HuH-7.5 (cell line): ENCODE data around the gene KCNQ2.

Experiments
- DNase-seq: peaks from one replicate; pipeline ENCODE4 v3.0.0; 2011; ENCODE audit warnings: low spot score

KCNQ2 gene

DNA sequence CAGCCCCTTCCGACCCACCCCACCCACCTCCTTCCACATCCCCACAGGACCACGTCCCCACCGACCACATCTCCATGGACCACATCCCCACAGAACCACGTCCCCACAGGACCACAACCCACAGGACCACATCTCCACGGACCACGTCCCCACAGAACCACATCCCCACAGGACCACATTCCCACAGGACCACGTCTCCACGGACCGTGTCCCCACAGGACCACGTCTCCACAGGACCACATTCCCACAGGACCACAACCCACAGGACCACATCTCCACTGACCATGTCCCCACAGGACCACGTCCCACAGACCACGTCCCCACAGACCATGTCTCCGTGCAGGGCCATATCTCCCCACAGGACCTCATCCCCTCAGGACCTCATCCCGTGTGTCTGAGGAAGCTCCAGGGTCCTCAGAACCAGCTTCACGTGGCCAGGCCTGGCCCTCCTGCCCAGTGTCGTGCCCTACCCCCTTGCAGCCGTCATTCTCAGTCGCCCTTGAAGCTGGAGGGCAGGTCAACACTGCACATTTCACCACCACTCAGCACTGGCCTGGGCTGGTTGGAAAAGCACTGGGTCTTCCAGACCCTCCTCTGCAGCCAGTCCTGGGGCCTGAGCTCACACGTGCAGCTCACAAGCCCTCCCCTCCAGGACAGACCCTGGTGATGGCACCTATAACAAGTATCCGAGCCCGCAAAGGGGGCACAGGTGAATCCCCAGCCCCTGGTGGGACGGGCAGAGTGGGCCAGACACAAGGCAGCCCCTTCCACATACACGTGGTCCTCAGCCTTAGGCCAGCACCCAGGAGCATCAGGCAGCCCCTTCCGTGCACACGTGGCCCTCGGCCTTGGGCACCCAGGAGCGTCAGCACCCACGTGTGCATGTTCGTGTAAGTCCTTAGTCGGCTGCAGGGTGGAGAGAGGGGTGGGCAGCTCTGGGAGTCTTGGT is 115.2 kb downstream of the KCNQ2 start:
- no peak for DNase-seq

DNA sequence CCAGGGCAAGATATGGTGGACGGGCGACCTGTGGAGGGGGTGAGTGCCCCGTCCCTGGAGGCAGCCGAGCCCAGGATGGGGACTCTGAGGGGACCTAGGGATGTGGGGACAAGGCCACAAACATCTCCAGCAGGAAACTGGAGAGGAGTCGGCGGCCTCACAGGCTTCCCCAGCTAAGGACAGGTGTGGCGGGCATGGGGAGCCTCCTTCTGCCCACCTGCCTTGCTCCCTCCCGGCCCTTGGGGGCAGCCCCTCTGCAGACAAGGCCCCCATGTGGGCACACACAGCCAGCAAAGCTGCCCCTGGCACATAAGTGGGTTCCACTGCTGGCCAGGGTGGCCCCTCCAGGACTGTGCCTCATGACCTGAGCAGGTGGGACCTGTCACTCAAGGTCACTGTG is 115.9 kb downstream of the KCNQ2 start:
- no peak for DNase-seq

DNA sequence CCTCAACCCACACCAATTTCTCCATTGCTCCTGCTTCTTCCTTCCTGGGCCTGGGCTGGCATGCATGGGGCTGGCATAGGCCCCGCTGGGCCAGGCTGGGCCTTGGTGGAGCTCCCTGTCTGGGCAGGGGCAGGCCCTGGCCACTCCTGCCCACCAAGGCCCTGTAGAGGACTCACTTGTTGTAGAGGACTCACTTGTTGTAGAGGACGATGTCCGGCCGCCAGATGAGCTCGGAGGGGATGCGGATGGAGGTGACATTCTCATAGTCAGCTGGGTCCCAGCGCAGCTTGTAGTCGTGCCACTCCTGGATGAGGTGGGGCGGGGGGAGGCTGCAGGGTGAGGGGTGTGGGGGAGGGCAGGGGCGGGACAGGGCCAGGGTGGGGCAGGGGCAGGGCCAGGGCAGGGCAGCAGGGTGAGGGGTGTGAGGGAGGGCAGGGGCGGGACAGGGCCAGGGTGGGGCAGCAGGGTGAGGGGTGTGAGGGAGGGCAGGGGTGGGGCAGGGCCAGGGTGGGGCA is 116.6 kb downstream of the KCNQ2 start:
- DNase-seq = no peak

GRCh38 chr20:63354636-63355350 is 117.7 kb downstream of the KCNQ2 start:
- no peak for DNase-seq

- no peak for DNase-seq
These were observed 119.6 kb downstream of the KCNQ2 start for GRCh38 chr20:63352811-63353221.

GRCh38 chr20:63351811-63352591 is 120.5 kb downstream of the KCNQ2 start:
- DNase-seq = no peak

GRCh38 chr20:63351326-63351700 is 121.1 kb downstream of the KCNQ2 start:
- DNase-seq = no peak

DNA sequence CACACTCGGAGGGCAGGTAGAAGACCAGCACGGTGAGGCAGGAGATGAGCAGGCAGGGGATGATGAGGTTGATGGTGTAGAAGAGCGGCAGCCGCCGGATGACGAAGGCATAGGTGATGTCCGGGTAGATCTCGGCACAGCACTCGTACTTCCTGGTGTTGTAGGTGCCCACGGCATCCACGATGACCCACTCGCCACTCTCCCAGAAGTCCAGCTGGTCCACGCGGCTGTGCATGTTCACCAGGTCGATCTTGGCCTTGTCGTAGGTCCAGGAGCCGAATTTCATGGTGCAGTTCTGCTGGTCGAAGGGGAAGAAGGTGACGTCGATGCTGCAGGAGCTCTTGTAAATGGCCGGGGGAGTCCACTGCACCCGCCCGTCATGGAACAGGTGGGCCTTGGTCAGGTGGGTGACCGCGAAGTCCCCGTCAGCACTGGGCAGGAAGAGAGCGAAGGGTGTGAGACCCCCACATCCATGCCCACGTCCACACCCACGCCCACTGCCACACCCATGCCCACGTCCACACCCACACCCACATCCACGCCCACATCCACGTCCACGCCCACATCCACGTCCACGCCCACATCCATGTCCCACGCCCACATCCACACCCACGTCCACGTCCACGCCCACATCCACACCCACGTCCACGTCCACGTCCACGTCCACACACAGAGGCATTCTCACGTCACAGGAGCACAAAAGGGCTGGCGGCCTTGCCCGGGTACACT is 121.7 kb downstream of the KCNQ2 start:
- DNase-seq = no peak
